ENCODE results near the gene ANO4. TPM values are rescaled to one million over a fixed set of nuclear protein-coding genes. Genes with fewer than 3 reads are reported as not detected.

The ANO4 gene
- total RNA-seq, 1 donor from 2014 or later: 1.4 TPM

Other genes with a start within 250 kb of the ANO4 start
- 16.4 TPM for gene GAS2L3, start 221.1 kb upstream of the ANO4 start, total RNA-seq (ENCODE audit: insufficient read depth, low replicate concordance)

Data from umbilical cord (tissue), 1 donor.